Prostate gland (tissue), 2 donors: ENCODE measurements around the gene SPTBN5. TPM values are rescaled to one million over a fixed set of nuclear protein-coding genes. Genes with fewer than 3 reads are reported as not detected.
A peak's percentile ranks its signal among the peaks of the same experiment; 100 is the strongest.

Source experiments
- DNase-seq: peaks from one replicate; pipeline ENCODE4 v3.0.0-alpha.2; 2019; ENCODE audit warnings: low spot score
- H3K27ac ChIP-seq, 2 donors: fragments of 200-600 bp; sonication (generic); 2 replicates each; pipeline ENCODE4 v1.5.1; 2017 to 2019
- H3K27me3 ChIP-seq: fragments of 200-600 bp; sonication (generic); replicated peaks from 2 replicates; pipeline ENCODE4 v1.5.1; 2019; ENCODE audit not compliant: insufficient read depth
- H3K36me3 ChIP-seq, 2 donors: fragments of 200-600 bp; sonication (generic); 1 replicate in 1 of 2; 2 replicates in 1 of 2; pipeline versions ENCODE4 v1.5.1 to v1.8.1; 2017 to 2019
- H3K4me1 ChIP-seq: fragments of 200-600 bp; sonication (generic); replicated peaks from 2 replicates; pipeline ENCODE4 v1.5.1; 2019
- H3K4me3 ChIP-seq, 2 donors: fragments of 200-600 bp; sonication (generic); 2 replicates each; pipeline ENCODE4 v1.5.1; 2017 to 2019
- H3K9me3 ChIP-seq: fragments of 200-600 bp; sonication (generic); 2 replicates; pipeline ENCODE4 v1.5.1; 2017
- POLR2A ChIP-seq: fragments of 450-650 bp; IDR thresholded peaks from one replicate; pipeline ENCODE4 v1.6.1; 2016; ENCODE audit warnings: antibody characterized with exemption, mild to moderate bottlenecking
- POLR2AphosphoS5 ChIP-seq: sonication (generic); formaldehyde crosslinking; IDR thresholded peaks from one replicate; pipeline ENCODE4 v1.6.1; 2017; ENCODE audit warnings: antibody characterized with exemption
- WGBS: methylation state at CpG from one replicate; pipeline ENCODE4 v1.1.5; 2018; 5-methylcytosine and 5-hydroxymethylcytosine counted together
- intact Hi-C: fragments of 100-400 bp; cut with DNase I; formaldehyde crosslinking; loops from one replicate; pipeline ENCODE4 v1.14.2; 2022
- total RNA-seq, 2 donors: library from RNA; depleted of rRNA; stranded (reverse); fragments of >200 nt; gene quantifications; one replicate each; pipeline ENCODE4 v1.1.0, GENCODE V29; 2016
- TF ChIP-seq, protein P1 (sequence below), 4 experiments: fragments of 200-600 bp in 2 of 4; fragments of 450-650 bp in 2 of 4; sonication (generic) in 2 of 4; IDR thresholded peaks; 1 replicate in 3 of 4; 2 replicates in 1 of 4; pipeline ENCODE4 v1.5.1; 2016 to 2019; ENCODE audit warnings: antibody characterized with exemption in 4 of 4, mild to moderate bottlenecking in 2 of 4, moderate library complexity in 2 of 4

Gene SPTBN5
- total RNA-seq, 2 donors from 2014 or later = 1.2 to 2.2 TPM

DNA sequence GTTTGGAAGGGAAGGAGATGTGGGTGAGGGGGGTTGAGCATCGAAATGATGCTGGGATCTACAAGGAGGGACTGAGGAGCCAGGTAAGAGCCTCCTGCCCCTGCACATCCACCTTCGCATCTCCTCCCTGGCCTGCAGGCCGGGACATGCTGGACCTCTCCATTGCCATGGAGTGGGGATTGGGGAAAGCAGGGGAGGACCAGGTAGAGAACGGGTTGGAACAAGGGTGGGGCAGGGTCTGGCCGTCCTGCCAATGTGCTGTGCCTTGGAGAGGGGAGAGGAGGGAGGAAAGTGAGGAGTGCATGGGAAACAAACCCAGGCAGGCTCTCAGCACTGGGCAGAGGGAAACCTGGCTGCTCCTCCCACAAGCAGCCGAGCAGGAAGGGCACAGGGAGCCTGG is 44.6 kb downstream of the SPTBN5 start:
- no peaks in the 10 kb centered on the region for H3K4me1 ChIP-seq
- H3K9me3 ChIP-seq = no peaks in the 10 kb centered on the region
- peaks cover 2 to 12% of the 10 kb centered on the region in 2 donors for H3K36me3 ChIP-seq
- DNase-seq = peak; percentile 35
- no peak overlapping the region for H3K4me3 ChIP-seq
- WGBS = 40% methylated on average over 6 of the region's 6 CpGs
- H3K27ac ChIP-seq = peak overlapping the region in 1 of 2 donors; percentile 57
- intact Hi-C loops = no loop called here
- H3K27me3 ChIP-seq = no peaks in the 10 kb centered on the region
- TF ChIP-seq POLR2A (no peak), POLR2AphosphoS5 (no peak)
- TF ChIP-seq, protein P1, sequence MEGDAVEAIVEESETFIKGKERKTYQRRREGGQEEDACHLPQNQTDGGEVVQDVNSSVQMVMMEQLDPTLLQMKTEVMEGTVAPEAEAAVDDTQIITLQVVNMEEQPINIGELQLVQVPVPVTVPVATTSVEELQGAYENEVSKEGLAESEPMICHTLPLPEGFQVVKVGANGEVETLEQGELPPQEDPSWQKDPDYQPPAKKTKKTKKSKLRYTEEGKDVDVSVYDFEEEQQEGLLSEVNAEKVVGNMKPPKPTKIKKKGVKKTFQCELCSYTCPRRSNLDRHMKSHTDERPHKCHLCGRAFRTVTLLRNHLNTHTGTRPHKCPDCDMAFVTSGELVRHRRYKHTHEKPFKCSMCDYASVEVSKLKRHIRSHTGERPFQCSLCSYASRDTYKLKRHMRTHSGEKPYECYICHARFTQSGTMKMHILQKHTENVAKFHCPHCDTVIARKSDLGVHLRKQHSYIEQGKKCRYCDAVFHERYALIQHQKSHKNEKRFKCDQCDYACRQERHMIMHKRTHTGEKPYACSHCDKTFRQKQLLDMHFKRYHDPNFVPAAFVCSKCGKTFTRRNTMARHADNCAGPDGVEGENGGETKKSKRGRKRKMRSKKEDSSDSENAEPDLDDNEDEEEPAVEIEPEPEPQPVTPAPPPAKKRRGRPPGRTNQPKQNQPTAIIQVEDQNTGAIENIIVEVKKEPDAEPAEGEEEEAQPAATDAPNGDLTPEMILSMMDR (IDR thresholded peaks at IDR 0.05) = no peak

DNA sequence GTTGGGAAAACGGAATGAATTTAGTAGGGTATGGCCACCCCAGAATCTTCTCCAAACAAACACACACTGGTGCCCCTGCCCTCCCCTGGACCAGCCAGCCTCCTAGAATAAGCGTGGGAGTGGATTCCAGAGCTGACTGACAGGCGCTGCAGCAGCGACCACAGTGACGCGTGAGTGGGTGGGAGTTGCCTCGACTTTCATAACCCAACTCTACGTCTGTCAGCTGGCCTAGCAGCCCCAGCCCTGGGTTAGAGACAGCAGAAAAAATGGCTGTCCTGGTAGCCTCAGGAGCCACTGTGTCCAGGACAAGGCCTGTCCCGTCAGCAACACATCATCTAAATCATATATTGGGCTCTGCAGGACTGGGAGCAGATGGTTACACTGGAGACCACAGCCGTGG is 45.2 kb downstream of the SPTBN5 start:
- Histone ChIP-seq H3K27me3 (no peaks in the 10 kb centered on the region), H3K4me3 (no peak overlapping the region), H3K36me3 (peaks cover 2 to 12% of the 10 kb centered on the region in 2 donors), H3K9me3 (no peaks in the 10 kb centered on the region), H3K27ac (no peak overlapping the region), H3K4me1 (no peaks in the 10 kb centered on the region)
- intact Hi-C loops = no loop called here
- TF ChIP-seq POLR2A (no peak), POLR2AphosphoS5 (no peak)
- TF ChIP-seq, protein P1 (IDR thresholded peaks at IDR 0.05) = no peak
- DNase-seq = no peak
- 63% methylated on average over 10 of the region's 10 CpGs for WGBS

DNA sequence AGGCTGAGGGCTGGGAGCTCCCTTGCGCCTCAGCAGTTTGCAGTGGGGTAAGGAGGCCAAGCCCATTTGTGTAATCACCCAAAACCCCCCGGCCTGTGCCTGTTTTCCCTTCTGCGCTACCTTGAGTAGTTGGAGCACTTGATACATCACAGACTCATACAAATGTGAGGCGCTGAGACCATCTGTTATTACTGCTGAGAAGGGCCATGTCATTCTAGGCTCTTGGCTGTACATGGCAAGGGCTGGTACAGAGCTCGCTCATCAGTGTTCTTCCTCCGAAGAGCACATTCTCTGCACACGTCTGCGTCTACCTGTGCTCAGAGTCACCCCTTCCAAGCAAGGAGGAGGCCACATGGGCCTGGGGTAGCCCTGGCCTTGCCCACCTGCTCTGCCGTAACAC is 45.9 kb downstream of the SPTBN5 start:
- TF ChIP-seq, protein P1 (IDR thresholded peaks at IDR 0.05) = no peak
- no peak for TF ChIP-seq POLR2AphosphoS5
- TF ChIP-seq POLR2A = no peak
- Histone ChIP-seq H3K9me3 (no peaks in the 10 kb centered on the region), H3K36me3 (peaks cover 2 to 12% of the 10 kb centered on the region in 2 donors), H3K4me3 (no peak overlapping the region), H3K27ac (no peak overlapping the region), H3K4me1 (no peaks in the 10 kb centered on the region), H3K27me3 (no peaks in the 10 kb centered on the region)
- no peak for DNase-seq
- 93% methylated on average over 9 of the region's 9 CpGs for WGBS
- intact Hi-C loops = no loop called here

DNA sequence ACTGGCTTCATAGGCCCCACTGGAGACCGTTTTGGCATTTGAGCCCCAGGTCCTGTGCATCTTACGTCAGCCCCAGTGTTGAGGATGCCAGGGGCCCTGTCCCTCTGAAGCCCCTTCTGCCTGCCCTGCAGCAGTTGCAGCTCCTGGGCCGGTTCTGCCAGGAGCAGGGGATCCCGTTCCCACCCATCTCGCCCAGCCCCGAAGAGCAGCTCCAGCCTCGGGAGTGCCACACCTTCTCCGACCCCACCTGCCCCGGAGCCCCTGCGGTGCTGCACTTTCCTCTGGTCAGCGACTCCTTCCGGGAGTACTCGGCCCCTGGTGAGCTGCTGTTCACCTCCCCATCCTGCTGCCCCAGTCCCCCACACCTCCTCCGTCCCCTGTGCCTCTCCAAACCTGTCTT is 46.6 kb downstream of the SPTBN5 start:
- intact Hi-C loops = no loop called here
- WGBS = 79% methylated on average over 14 of the region's 14 CpGs
- no peaks in the 10 kb centered on the region for H3K9me3 ChIP-seq
- no peak for DNase-seq
- peaks cover 2 to 12% of the 10 kb centered on the region in 2 donors for H3K36me3 ChIP-seq
- H3K4me1 ChIP-seq = no peaks in the 10 kb centered on the region
- TF ChIP-seq, protein P1 (IDR thresholded peaks at IDR 0.05) = no peak
- H3K27me3 ChIP-seq = no peaks in the 10 kb centered on the region
- no peak overlapping the region for H3K27ac ChIP-seq
- H3K4me3 ChIP-seq = no peak overlapping the region

DNA sequence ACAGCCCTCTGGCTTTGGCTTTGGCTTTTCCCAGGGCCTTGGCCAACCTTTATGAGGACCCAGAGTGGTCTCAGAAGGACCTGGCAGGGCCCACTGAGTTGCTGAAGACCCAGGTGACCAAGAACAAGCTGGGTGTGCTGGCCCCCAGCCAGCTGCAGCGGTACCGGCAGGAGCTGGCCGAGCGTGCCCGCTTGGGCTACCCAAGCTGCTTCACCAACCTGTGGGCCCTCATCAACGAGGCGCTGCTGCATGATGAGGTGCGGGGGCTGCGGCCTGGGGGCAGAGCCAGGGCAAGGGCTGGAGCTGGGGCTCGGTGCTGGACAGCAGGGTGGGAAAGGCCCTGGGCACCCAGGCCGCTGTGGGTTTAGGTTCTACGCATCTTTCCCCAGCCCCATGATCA is 49.0 kb downstream of the SPTBN5 start:
- WGBS = 79% methylated on average over 12 of the region's 12 CpGs
- H3K36me3 ChIP-seq = peaks cover 6 to 12% of the 10 kb centered on the region in 2 donors

More for the DNA sequence above, 49.0 kb downstream of the SPTBN5 start:
- Histone ChIP-seq H3K27me3 (no peaks in the 10 kb centered on the region), H3K4me3 (no peak overlapping the region), H3K4me1 (peaks cover 3% of the 10 kb centered on the region), H3K27ac (no peak overlapping the region), H3K9me3 (no peaks in the 10 kb centered on the region)
- TF ChIP-seq, protein P1 (IDR thresholded peaks at IDR 0.05) = no peak
- TF ChIP-seq POLR2A = no peak
- no peak for TF ChIP-seq POLR2AphosphoS5
- intact Hi-C loops = no loop called here
- DNase-seq = no peak
